Sigmoid colon (tissue), 7 donors: ENCODE data around the gene SLC12A8. TPM values are rescaled to one million over a fixed set of nuclear protein-coding genes. Genes with fewer than 3 reads are reported as not detected.

Experiments used
- DNase-seq: peaks from one replicate; pipeline ENCODE4 v3.0.0-alpha.2; 2019
- H3K27ac ChIP-seq, 4 donors: fragments of 200-600 bp; sonication (generic); one replicate each; pipeline ENCODE4 v1.5.1; 2016 to 2019; ENCODE audit warnings: mild to moderate bottlenecking in 1 of 4
- H3K27me3 ChIP-seq, 3 donors: fragments of 200-600 bp; sonication (generic); one replicate each; pipeline ENCODE4 v1.5.1; 2019; ENCODE audit warnings: mild to moderate bottlenecking in 1 of 3
- H3K36me3 ChIP-seq, 4 donors: fragments of 200-600 bp; sonication (generic); one replicate each; pipeline ENCODE4 v1.5.1; 2016 to 2019
- H3K4me1 ChIP-seq, 4 donors: fragments of 200-600 bp; sonication (generic); one replicate each; pipeline ENCODE4 v1.5.1; 2017 to 2019
- H3K4me3 ChIP-seq, 4 donors: fragments of 200-600 bp; sonication (generic); one replicate each; pipeline ENCODE4 v1.5.1; 2017 to 2019; ENCODE audit warnings: mild to moderate bottlenecking in 2 of 4, moderate library complexity in 1 of 4
- H3K9me3 ChIP-seq, 4 donors: fragments of 200-600 bp in 3 of 4; sonication (generic) in 3 of 4; one replicate each; pipeline versions ENCODE4 v1.5.1 to v1.6.1; 2013 to 2019
- EP300 ChIP-seq, 4 donors: sonication (generic); formaldehyde crosslinking; IDR thresholded peaks; one replicate each; pipeline ENCODE4 v1.6.1; 2017; ENCODE audit warnings: antibody characterized with exemption in 4 of 4
- POLR2A ChIP-seq, 2 donors: fragments of 450-650 bp; IDR thresholded peaks; one replicate each; pipeline ENCODE4 v1.6.1; 2016; ENCODE audit warnings: antibody characterized with exemption in 2 of 2, mild to moderate bottlenecking in 2 of 2, moderate library complexity in 2 of 2
- POLR2AphosphoS5 ChIP-seq, 4 donors: sonication (generic); formaldehyde crosslinking; IDR thresholded peaks; one replicate each; pipeline ENCODE4 v1.6.1; 2017; ENCODE audit warnings: antibody characterized with exemption in 4 of 4
- whole genome bisulfite sequencing, 2 donors: extraction: QIAGEN DNeasy Blood & Tissue Kit; methylation state at CpG; one replicate each; pipeline ENCODE4 v1.1.7; 2013; 5-methylcytosine and 5-hydroxymethylcytosine counted together
- intact Hi-C: fragments of 100-400 bp; cut with DNase I; formaldehyde crosslinking; loops from one replicate; pipeline ENCODE4 v1.15.1; 2023
- polyA plus RNA-seq, 3 donors: library from polyadenylated mRNA; stranded (reverse); fragments of 200-250 nt; gene quantifications; one replicate each; pipeline ENCODE4 v1.2.3, GENCODE V29; 2013
- total RNA-seq, 4 donors: library from RNA; depleted of rRNA; stranded (reverse); fragments of >200 nt; gene quantifications; one replicate each; pipeline ENCODE4 v1.1.0, GENCODE V29; 2016
- TF ChIP-seq, protein P1 (sequence below), 4 experiments: fragments of 450-650 bp in 3 of 4; fragments of 200-600 bp in 1 of 4; IDR thresholded peaks; one replicate each; pipeline ENCODE4 v1.5.1; 2016 to 2019; ENCODE audit warnings: antibody characterized with exemption in 4 of 4, mild to moderate bottlenecking in 3 of 4, moderate library complexity in 2 of 4
- donor health status: healthy with polysubstance abuse.
- donor health status: Bipolar disorder and iron deficiency.
- donor health status: healthy.

Gene SLC12A8
- total and polyA plus RNA-seq, 7 donors, result 0.33 to 6.3 (median 1.7) TPM; not detected in 3

DNA sequence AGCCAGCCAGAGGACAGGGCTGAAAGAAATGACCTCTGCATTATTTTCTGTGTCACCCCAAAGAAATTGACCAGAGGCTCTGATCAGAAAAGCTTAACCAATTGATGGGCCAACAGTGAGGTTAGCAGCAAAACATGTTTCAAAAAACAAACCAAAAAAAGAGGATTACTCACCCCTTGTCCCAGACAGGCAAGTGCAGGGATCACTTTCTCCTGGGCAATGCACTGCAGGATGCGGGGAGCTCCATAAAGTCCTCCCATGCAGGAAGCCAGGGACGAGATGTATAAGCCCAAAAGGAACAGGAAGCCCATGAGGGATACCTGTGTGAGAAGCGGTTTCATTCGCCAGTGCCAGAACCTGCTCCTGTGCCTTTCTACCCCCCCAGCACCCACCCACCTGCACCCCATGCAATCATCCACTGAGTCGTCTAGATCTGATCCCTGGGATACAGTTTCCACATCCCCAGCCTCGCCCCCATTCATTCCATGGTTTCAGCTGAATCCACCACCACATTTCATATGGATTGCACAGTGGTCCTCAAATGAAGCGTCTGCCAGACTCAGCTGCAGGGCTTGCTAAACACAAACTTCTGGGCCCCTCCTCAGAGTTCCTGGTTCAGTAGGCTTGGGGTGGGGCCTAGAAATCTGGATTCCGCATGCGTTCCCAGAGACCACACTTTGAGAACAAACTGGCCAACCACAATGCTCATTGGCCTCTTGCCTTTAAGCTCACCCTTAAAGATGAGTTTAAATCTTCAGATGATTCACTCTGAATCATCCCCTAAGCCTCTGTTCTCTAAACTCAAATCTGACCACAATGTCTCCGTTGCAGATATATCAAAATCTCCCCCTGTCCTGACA is 102.3 kb downstream of the SLC12A8 start:
- intact Hi-C loops, result no loop called here
- no peak for TF ChIP-seq EP300 (IDR thresholded peaks at IDR 0.05)
- TF ChIP-seq, protein P1, sequence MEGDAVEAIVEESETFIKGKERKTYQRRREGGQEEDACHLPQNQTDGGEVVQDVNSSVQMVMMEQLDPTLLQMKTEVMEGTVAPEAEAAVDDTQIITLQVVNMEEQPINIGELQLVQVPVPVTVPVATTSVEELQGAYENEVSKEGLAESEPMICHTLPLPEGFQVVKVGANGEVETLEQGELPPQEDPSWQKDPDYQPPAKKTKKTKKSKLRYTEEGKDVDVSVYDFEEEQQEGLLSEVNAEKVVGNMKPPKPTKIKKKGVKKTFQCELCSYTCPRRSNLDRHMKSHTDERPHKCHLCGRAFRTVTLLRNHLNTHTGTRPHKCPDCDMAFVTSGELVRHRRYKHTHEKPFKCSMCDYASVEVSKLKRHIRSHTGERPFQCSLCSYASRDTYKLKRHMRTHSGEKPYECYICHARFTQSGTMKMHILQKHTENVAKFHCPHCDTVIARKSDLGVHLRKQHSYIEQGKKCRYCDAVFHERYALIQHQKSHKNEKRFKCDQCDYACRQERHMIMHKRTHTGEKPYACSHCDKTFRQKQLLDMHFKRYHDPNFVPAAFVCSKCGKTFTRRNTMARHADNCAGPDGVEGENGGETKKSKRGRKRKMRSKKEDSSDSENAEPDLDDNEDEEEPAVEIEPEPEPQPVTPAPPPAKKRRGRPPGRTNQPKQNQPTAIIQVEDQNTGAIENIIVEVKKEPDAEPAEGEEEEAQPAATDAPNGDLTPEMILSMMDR (IDR thresholded peaks at IDR 0.05), result no peak
- no peak for TF ChIP-seq POLR2AphosphoS5 (IDR thresholded peaks at IDR 0.05)
- TF ChIP-seq POLR2A (IDR thresholded peaks at IDR 0.05), result no peak

DNA sequence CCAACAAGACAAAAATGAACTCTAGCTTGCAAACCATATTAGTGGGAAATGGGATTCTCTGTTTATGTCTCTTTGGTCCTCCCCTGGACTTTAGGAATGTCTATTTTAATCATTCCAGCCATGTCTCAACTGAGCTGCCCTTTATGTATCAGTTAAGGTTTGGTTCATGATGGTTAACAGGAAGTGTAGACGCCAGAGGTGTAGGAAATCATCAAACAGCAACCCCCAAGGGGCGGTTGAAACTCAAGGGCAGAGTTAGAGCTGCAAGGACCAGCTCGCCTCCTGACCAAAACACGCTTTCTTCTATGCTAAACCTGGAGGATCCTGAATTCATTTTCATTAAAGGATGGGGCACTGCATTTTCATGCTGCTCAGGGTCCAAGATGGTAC is 103.0 kb downstream of the SLC12A8 start:
- no peaks in the 10 kb centered on the region for H3K9me3 ChIP-seq
- intact Hi-C loops, result no loop called here
- no peaks in the 10 kb centered on the region for H3K27me3 ChIP-seq
- DNase-seq, result no peak
- no peak overlapping the region for H3K4me3 ChIP-seq
- no peaks in the 10 kb centered on the region for H3K36me3 ChIP-seq
- H3K27ac ChIP-seq, result no peak overlapping the region
- 90 to 94% methylated on average over 4 of the region's 4 CpGs for WGBS, 2 donors
- H3K4me1 ChIP-seq, result peaks cover 0 to 4% (median 0%) of the 10 kb centered on the region in 4 donors
- TF ChIP-seq POLR2AphosphoS5 (IDR thresholded peaks at IDR 0.05) (no peak), EP300 (IDR thresholded peaks at IDR 0.05) (no peak), POLR2A (IDR thresholded peaks at IDR 0.05) (no peak)
- TF ChIP-seq, protein P1 (IDR thresholded peaks at IDR 0.05), result no peak

More for the DNA sequence above, 102.3 kb downstream of the SLC12A8 start:
- Histone ChIP-seq H3K27me3 (no peaks in the 10 kb centered on the region), H3K27ac (no peak overlapping the region), H3K4me1 (peaks cover 0 to 4% (median 0%) of the 10 kb centered on the region in 4 donors), H3K9me3 (no peaks in the 10 kb centered on the region), H3K4me3 (no peak overlapping the region), H3K36me3 (no peaks in the 10 kb centered on the region)
- WGBS, 2 donors, result 84 to 87% methylated on average over 10 of the region's 10 CpGs
- DNase-seq, result no peak

DNA sequence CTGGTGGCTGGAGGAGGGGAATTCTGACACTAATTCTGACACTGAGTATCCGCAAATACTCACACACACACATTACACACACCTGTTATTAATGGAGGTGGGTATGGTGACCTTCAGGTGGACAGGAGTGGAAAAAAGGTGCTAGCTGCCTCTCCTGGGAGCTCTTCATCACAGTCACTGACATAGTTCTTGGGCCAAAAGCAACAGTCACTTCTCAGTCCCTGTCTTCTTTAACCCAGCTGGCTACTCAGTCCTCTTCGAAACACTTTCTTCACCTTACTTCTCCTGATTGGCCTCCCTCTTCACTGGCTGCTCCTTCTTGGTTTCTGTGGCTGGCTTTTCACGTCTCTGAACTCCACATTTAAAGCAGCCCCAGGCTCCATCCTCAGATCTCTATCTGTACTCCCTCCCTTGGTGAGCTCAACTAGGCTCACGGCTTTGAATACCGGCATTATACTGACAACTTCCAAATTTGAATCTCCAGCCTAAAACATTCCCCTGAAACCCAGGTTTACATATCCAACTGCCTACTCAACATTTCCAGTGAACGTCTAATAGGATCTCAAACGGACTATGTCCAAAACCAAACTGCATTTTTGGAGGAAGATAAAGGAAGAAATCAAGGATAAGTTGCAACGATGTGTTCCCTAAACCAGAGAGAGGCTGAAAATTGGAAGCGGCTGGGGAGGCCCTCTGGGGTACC is 103.6 kb downstream of the SLC12A8 start:
- WGBS, 2 donors, result 88 to 91% methylated on average over 9 of the region's 9 CpGs
- intact Hi-C loops, result no loop called here

DNA sequence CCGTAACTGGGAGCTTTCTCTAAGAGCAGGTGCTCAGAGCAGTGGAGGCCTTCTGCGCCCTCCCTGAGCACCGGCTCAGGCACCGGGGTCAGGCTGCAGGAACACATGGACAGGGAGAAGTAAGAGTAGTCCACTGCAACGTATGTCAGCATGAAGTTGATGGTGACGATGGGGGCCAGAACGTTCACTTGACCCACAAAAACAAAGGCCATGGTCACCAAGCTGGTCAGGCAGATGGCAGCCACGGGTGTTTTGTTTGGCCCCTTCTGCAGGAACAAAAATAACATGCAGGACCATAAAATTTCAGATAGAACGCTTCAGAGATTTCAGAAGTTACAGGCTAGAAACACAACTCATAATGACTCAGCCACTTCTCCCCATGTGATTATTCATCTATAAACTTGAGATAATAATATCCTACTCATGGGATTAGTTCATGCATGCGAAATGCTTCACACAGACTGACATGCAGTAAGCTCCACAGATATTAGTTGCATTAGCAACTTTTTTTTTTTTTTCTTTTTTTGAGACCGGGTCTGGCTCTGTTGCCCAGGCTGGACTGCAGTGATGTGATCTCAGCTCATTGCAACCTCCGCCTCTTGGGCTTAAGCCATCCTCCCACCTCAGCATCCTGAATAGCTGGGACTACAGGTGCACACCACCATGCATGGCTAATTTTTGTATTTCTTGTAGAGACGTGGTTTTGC is 104.5 kb downstream of the SLC12A8 start:
- 80 to 84% methylated on average over 13 of the region's 13 CpGs for WGBS, 2 donors
- intact Hi-C loops, result no loop called here
- H3K4me1 ChIP-seq, result peaks cover 0 to 4% (median 0%) of the 10 kb centered on the region in 4 donors
- DNase-seq, result no peak
- H3K9me3 ChIP-seq, result no peaks in the 10 kb centered on the region
- TF ChIP-seq, protein P1 (IDR thresholded peaks at IDR 0.05), result no peak
- peak in 1 of 4 donors; percentile 7 for TF ChIP-seq POLR2AphosphoS5 (IDR thresholded peaks at IDR 0.05)
- TF ChIP-seq POLR2A (IDR thresholded peaks at IDR 0.05), result no peak
- no peak overlapping the region for H3K27ac ChIP-seq
- no peaks in the 10 kb centered on the region for H3K27me3 ChIP-seq
- H3K36me3 ChIP-seq, result no peaks in the 10 kb centered on the region
- H3K4me3 ChIP-seq, result no peak overlapping the region

More for the DNA sequence above, 103.6 kb downstream of the SLC12A8 start:
- H3K4me1 ChIP-seq, result peaks cover 0 to 4% (median 0%) of the 10 kb centered on the region in 4 donors
- no peak overlapping the region for H3K27ac ChIP-seq
- H3K9me3 ChIP-seq, result no peaks in the 10 kb centered on the region
- H3K36me3 ChIP-seq, result no peaks in the 10 kb centered on the region
- DNase-seq, result no peak
- no peak overlapping the region for H3K4me3 ChIP-seq
- no peak for TF ChIP-seq EP300 (IDR thresholded peaks at IDR 0.05)
- no peak for TF ChIP-seq POLR2AphosphoS5 (IDR thresholded peaks at IDR 0.05)
- TF ChIP-seq, protein P1 (IDR thresholded peaks at IDR 0.05), result no peak
- no peak for TF ChIP-seq POLR2A (IDR thresholded peaks at IDR 0.05)
- no peaks in the 10 kb centered on the region for H3K27me3 ChIP-seq
